ENCODE data around the gene FKBP2. TPM values are rescaled to one million over a fixed set of nuclear protein-coding genes. Genes with fewer than 3 reads are reported as not detected.

FKBP2 gene
- total RNA-seq, 6 experiments from 2014 or later: 49.4 to 108 (median 66.7) TPM

GRCh38 chr11:64255135-64256128 is 14.5 kb downstream of the FKBP2 start:
- intact Hi-C loops (cut with DNase I): no loop called here
- Histone ChIP-seq H3K27ac (no peak overlapping the region), H3K9me3 (no peaks in the 10 kb centered on the region), H3K36me3 (peaks cover 0 to 5% (median 0%) of the 10 kb centered on the region in 4 donors), H3K27me3 (no peaks in the 10 kb centered on the region), H3K4me1 (peaks cover 0 to 7% (median 3%) of the 10 kb centered on the region in 4 donors), H3K4me3 (no peak overlapping the region)
- ATAC-seq: no peak
- no peak for DNase-seq
- WGBS (ENCODE audit: insufficient coverage, low coverage, low lambda C conversion rate, missing lambda C conversion rate): 95% methylated on average over 4 of the region's 35 CpGs
- TF ChIP-seq CTCF (IDR thresholded peaks at IDR 0.05): no peak
- no peak for TF ChIP-seq POLR2A (IDR thresholded peaks at IDR 0.05)

GRCh38 chr11:64256300-64256699 is 15.4 kb downstream of the FKBP2 start:
- Histone ChIP-seq H3K4me1 (peaks cover 0 to 4% (median 0%) of the 10 kb centered on the region in 4 donors), H3K27me3 (no peaks in the 10 kb centered on the region), H3K4me3 (no peak overlapping the region), H3K27ac (no peak overlapping the region), H3K9me3 (no peaks in the 10 kb centered on the region), H3K36me3 (peaks cover 0 to 5% (median 0%) of the 10 kb centered on the region in 4 donors)
- intact Hi-C loops (cut with DNase I): no loop called here
- TF ChIP-seq CTCF (IDR thresholded peaks at IDR 0.05) (no peak), POLR2A (IDR thresholded peaks at IDR 0.05) (no peak)
- ATAC-seq (no peak), DNase-seq (no peak)
- no CpG with 5 or more reads among the region's 15 CpGs for WGBS (ENCODE audit: insufficient coverage, low coverage, low lambda C conversion rate, missing lambda C conversion rate)

GRCh38 chr11:64258356-64258755 is 17.5 kb downstream of the FKBP2 start:
- no CpG with 5 or more reads among the region's 24 CpGs for WGBS (ENCODE audit: insufficient coverage, low coverage, low lambda C conversion rate, missing lambda C conversion rate)
- no peak for TF ChIP-seq POLR2A (IDR thresholded peaks at IDR 0.05)
- no peak for TF ChIP-seq CTCF (IDR thresholded peaks at IDR 0.05)
- no peaks in the 10 kb centered on the region for H3K4me1 ChIP-seq
- no peaks in the 10 kb centered on the region for H3K9me3 ChIP-seq
- intact Hi-C loops (cut with DNase I): no loop called here
- DNase-seq: no peak
- no peak for ATAC-seq
- H3K36me3 ChIP-seq: peaks cover 0 to 5% (median 0%) of the 10 kb centered on the region in 4 donors
- no peak overlapping the region for H3K27ac ChIP-seq
- H3K27me3 ChIP-seq: no peaks in the 10 kb centered on the region
- H3K4me3 ChIP-seq: no peak overlapping the region

- Histone ChIP-seq H3K4me1 (no peaks in the 10 kb centered on the region), H3K27ac (no peak overlapping the region), H3K27me3 (no peaks in the 10 kb centered on the region), H3K9me3 (no peaks in the 10 kb centered on the region), H3K36me3 (peaks cover 0 to 5% (median 0%) of the 10 kb centered on the region in 4 donors), H3K4me3 (no peak overlapping the region)
- 86% methylated on average over 8 of the region's 32 CpGs for WGBS (ENCODE audit: insufficient coverage, low coverage, low lambda C conversion rate, missing lambda C conversion rate)
- intact Hi-C loops (cut with DNase I): no loop called here
- TF ChIP-seq CTCF (IDR thresholded peaks at IDR 0.05) (no peak), POLR2A (IDR thresholded peaks at IDR 0.05) (no peak)
- DNase-seq (no peak), ATAC-seq (no peak)
Observed at GRCh38 chr11:64258946-64259532, 18.1 kb downstream of the FKBP2 start.
